SK-N-SH treated with all-trans-retinoic acid at 6 μM for 48 hours (cell line): ENCODE measurements around the gene LAMA5.

Source experiments
- ATAC-seq: fragments of 200-7000 bp; cut with Tn5 transposase; 3 replicates; pipeline ENCODE4 v1.9.1; 2020; ENCODE audit warnings: mild to moderate bottlenecking, moderate library complexity
- CSDC2 ChIP-seq: fragments of 250-450 bp; sonication (Bioruptor Pico); IDR thresholded peaks from 2 replicates; pipeline ENCODE4 v1.5.0; 2020; ENCODE audit warnings: mild to moderate bottlenecking, moderate library complexity
- ESRRG ChIP-seq: fragments of 250-450 bp; sonication (Bioruptor Pico); IDR thresholded peaks from 2 replicates; pipeline ENCODE4 v1.6.1; 2021; ENCODE audit warnings: mild to moderate bottlenecking
- ISL1 ChIP-seq: fragments of 250-450 bp; sonication (Bioruptor Pico); IDR thresholded peaks from 2 replicates; pipeline ENCODE4 v2.1.2; 2022; ENCODE audit warnings: mild to moderate bottlenecking, moderate library complexity
- OSR1 ChIP-seq: fragments of 250-450 bp; sonication (Bioruptor Pico); IDR thresholded peaks from 2 replicates; pipeline ENCODE4 v1.8.0; 2022; ENCODE audit warnings: moderate library complexity, mild to moderate bottlenecking, inconsistent platforms
- POU6F1 ChIP-seq: fragments of 250-450 bp; sonication (Bioruptor Pico); IDR thresholded peaks from 2 replicates; pipeline ENCODE4 v1.8.0; 2021; ENCODE audit warnings: low read depth, mild to moderate bottlenecking, moderate library complexity, borderline replicate concordance
- PPARA ChIP-seq: fragments of 250-450 bp; sonication (Bioruptor Pico); IDR thresholded peaks from 2 replicates; pipeline ENCODE4 v1.5.0; 2020; ENCODE audit warnings: mild to moderate bottlenecking, borderline replicate concordance
- RARB ChIP-seq: fragments of 250-450 bp; sonication (Bioruptor Pico); IDR thresholded peaks from 2 replicates; pipeline ENCODE4 v1.8.0; 2021; ENCODE audit warnings: mild to moderate bottlenecking, moderate library complexity
- TCF4 ChIP-seq: fragments of 250-450 bp; sonication (Bioruptor Pico); IDR thresholded peaks from 2 replicates; pipeline ENCODE4 v1.8.0; 2021; ENCODE audit warnings: mild to moderate bottlenecking, moderate library complexity, borderline replicate concordance
- TOX ChIP-seq: fragments of 250-450 bp; sonication (Bioruptor Pico); IDR thresholded peaks from 2 replicates; pipeline ENCODE4 v1.8.0; 2021; ENCODE audit warnings: mild to moderate bottlenecking, moderate library complexity, borderline replicate concordance
- TSHZ2 ChIP-seq: fragments of 250-450 bp; sonication (Bioruptor Pico); IDR thresholded peaks from 2 replicates; pipeline ENCODE4 v1.5.0; 2020; ENCODE audit warnings: mild to moderate bottlenecking, moderate library complexity
- ZFP3 ChIP-seq: fragments of 250-450 bp; sonication (Bioruptor Pico); IDR thresholded peaks from 2 replicates; pipeline ENCODE4 v1.5.0; 2020; ENCODE audit warnings: mild to moderate bottlenecking, moderate library complexity
- ZFP30 ChIP-seq: fragments of 450-650 bp; formaldehyde crosslinking; IDR thresholded peaks from 2 replicates; pipeline ENCODE4 v1.5.0; 2022; ENCODE audit warnings: mild to moderate bottlenecking, moderate library complexity
- ZNF565 ChIP-seq: fragments of 450-650 bp; formaldehyde crosslinking; conservative IDR thresholded peaks from 2 replicates; pipeline ENCODE4 v1.5.0; 2020; ENCODE audit warnings: low read depth, mild to moderate bottlenecking, moderate library complexity
- ZNF70 ChIP-seq: fragments of 450-650 bp; formaldehyde crosslinking; IDR thresholded peaks from 2 replicates; pipeline ENCODE4 v1.5.0; 2020; ENCODE audit warnings: mild to moderate bottlenecking, moderate library complexity
- ZNF8 ChIP-seq: fragments of 450-650 bp; formaldehyde crosslinking; IDR thresholded peaks from 2 replicates; pipeline ENCODE4 v1.5.0; 2020; ENCODE audit warnings: mild to moderate bottlenecking, moderate library complexity
- TF ChIP-seq, protein P1 (sequence below): fragments of 250-450 bp; sonication (Bioruptor Pico); IDR thresholded peaks from 2 replicates; pipeline ENCODE4 v1.5.1; 2021; ENCODE audit warnings: mild to moderate bottlenecking, moderate library complexity
- TF ChIP-seq, protein P2 (sequence below): fragments of 250-450 bp; sonication (Bioruptor Pico); IDR thresholded peaks from 2 replicates; pipeline ENCODE4 v1.8.0; 2020; ENCODE audit warnings: mild to moderate bottlenecking, moderate library complexity, borderline replicate concordance
- TF ChIP-seq, protein P3 (sequence below): fragments of 250-450 bp; sonication (Bioruptor Pico); IDR thresholded peaks from 2 replicates; pipeline ENCODE4 v1.5.1; 2020; ENCODE audit warnings: low read depth, mild to moderate bottlenecking, moderate library complexity

The LAMA5 gene

DNA sequence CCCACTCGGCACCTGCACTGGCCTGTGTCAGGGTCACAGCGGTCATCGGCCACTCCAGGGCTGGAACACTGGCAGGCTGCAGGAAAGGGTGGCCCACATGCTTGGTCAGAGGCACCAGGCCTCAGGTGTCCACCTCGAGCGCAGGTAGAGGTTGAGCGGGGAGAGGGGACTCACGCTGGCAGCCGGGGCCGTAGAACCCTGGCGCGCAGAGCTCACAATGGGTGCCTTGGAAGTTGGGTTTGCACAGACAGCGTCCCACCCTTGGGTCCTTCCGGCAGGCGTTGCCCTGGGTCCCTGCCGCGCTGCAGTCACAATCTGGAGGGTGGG is 28.9 kb downstream of the LAMA5 start (continued):
- TF ChIP-seq, protein P1, sequence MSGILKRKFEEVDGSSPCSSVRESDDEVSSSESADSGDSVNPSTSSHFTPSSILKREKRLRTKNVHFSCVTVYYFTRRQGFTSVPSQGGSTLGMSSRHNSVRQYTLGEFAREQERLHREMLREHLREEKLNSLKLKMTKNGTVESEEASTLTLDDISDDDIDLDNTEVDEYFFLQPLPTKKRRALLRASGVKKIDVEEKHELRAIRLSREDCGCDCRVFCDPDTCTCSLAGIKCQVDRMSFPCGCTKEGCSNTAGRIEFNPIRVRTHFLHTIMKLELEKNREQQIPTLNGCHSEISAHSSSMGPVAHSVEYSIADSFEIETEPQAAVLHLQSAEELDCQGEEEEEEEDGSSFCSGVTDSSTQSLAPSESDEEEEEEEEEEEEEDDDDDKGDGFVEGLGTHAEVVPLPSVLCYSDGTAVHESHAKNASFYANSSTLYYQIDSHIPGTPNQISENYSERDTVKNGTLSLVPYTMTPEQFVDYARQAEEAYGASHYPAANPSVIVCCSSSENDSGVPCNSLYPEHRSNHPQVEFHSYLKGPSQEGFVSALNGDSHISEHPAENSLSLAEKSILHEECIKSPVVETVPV (CRISPR knock-in tag): no peak
- TF ChIP-seq, protein P2, sequence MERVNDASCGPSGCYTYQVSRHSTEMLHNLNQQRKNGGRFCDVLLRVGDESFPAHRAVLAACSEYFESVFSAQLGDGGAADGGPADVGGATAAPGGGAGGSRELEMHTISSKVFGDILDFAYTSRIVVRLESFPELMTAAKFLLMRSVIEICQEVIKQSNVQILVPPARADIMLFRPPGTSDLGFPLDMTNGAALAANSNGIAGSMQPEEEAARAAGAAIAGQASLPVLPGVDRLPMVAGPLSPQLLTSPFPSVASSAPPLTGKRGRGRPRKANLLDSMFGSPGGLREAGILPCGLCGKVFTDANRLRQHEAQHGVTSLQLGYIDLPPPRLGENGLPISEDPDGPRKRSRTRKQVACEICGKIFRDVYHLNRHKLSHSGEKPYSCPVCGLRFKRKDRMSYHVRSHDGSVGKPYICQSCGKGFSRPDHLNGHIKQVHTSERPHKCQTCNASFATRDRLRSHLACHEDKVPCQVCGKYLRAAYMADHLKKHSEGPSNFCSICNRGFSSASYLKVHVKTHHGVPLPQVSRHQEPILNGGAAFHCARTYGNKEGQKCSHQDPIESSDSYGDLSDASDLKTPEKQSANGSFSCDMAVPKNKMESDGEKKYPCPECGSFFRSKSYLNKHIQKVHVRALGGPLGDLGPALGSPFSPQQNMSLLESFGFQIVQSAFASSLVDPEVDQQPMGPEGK (CRISPR knock-in tag): no peak

DNA sequence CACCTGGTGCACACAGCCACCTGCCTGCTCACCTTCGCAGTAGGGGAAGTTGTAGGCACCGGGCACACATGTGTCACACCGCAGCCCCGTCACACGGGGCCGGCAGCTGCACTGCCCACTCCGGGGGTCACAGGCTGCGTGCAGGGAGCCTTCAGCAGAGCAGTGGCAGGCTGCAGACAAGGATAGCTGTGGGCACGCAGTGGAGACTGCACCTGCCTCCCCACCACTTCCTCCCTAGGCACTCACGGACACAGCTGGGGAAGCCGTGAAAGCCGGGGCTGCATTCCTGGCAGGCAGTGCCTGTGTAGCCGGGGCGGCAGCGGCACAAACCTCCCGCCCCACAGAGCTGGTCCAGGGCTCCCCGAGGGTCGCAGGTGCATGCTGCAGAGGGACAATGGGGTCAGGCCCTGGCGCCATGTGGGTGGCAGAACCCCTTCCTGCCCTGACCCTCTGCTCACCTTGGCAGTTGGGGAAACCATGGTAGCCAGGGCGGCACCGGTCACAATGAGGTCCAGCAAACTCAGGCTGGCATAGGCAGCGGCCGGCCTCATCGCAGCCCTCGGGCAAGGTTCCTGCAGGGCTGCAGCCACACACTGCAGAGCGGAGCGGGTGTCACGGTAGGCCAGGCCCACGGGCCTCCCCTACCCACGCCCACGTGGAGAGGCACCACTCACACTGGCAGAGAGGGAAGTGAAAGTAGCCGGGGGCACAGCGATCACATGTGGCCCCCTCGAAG is 29.4 kb downstream of the LAMA5 start:
- no peak for ATAC-seq
- TF ChIP-seq ZFP3 (CRISPR knock-in tag) (no peak), ZNF70 (CRISPR knock-in tag) (no peak), POU6F1 (no peak), TOX (CRISPR knock-in tag) (no peak), ZNF8 (CRISPR knock-in tag) (no peak), ISL1 (CRISPR knock-in tag) (no peak), ZNF565 (CRISPR knock-in tag) (no peak), ZFP30 (CRISPR knock-in tag) (no peak), RARB (no peak)
- TF ChIP-seq, protein P1 (CRISPR knock-in tag): no peak

DNA sequence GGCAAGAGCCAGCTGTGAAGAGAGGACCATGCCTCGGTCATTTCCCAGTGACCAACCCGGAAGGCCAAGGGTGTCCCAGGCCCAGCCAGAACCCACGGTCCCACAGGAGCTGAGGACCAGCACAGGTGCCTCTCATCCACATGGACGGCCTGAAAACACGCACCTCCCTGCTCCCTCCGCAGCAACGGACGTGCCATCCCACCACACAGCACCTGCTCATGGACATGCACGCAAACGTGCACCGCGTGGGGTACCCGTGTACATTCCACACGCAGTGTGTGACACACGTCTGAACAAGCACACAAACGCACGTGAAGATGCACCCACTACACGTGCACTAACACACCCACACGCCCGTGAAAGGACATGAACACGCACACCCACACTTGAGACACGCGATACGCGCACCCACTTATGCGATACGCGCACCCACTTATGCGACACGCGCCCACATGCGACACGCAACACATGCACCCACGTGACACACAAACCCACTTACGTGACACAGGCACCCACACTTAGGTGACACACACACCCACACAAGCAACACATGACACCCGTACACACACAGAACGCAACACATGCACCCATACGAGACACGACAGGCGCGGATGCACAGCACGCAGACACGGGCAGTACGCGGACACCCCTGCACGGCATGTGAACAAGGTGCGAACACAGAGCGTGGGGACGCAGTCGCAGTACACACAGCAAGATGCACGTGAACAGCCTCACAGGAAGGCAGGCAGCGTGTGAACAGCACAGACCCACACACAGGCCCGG is 30.1 kb downstream of the LAMA5 start:
- no peak for ATAC-seq
- TF ChIP-seq, protein P1 (CRISPR knock-in tag): no peak
- TF ChIP-seq OSR1 (CRISPR knock-in tag) (no peak), TSHZ2 (no peak), TCF4 (CRISPR knock-in tag) (no peak), PPARA (no peak), CSDC2 (no peak), POU6F1 (no peak), ZFP30 (CRISPR knock-in tag) (no peak), ISL1 (CRISPR knock-in tag) (no peak), ZNF70 (CRISPR knock-in tag) (no peak), ZNF565 (CRISPR knock-in tag) (no peak), ESRRG (CRISPR knock-in tag) (no peak)
- TF ChIP-seq, protein P3, sequence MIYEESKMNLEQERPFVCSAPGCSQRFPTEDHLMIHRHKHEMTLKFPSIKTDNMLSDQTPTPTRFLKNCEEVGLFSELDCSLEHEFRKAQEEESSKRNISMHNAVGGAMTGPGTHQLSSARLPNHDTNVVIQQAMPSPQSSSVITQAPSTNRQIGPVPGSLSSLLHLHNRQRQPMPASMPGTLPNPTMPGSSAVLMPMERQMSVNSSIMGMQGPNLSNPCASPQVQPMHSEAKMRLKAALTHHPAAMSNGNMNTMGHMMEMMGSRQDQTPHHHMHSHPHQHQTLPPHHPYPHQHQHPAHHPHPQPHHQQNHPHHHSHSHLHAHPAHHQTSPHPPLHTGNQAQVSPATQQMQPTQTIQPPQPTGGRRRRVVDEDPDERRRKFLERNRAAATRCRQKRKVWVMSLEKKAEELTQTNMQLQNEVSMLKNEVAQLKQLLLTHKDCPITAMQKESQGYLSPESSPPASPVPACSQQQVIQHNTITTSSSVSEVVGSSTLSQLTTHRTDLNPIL (CRISPR knock-in tag): no peak
- TF ChIP-seq, protein P2 (CRISPR knock-in tag): no peak
- TF ChIP-seq, all 23 proteins: peak for 0
